Large intestine (tissue), 3 donors: ENCODE data around the gene MRC2. TPM values are rescaled to one million over a fixed set of nuclear protein-coding genes. Genes with fewer than 3 reads are reported as not detected.
"Not testable (repeated sequence)": the region's sequence is repeated elsewhere in the genome, so short reads cannot be mapped to it uniquely, and the experiment has no call there.

Experiments used
- DNase-seq, 2 donors: peaks; one replicate each; pipeline versions ENCODE4 v3.0.0 to v3.0.0-alpha.2; 2013
- H3K27ac ChIP-seq: one replicate; pipeline ENCODE4 v1.5.1; 2013; ENCODE audit warnings: low read length
- H3K27me3 ChIP-seq: 2 replicates; pipeline ENCODE4 v1.6.1; 2013; ENCODE audit warnings: low read length; ENCODE audit not compliant: control insufficient read depth, insufficient read depth
- H3K36me3 ChIP-seq: 2 replicates; pipeline ENCODE4 v1.6.1; 2013; ENCODE audit warnings: low read length; ENCODE audit not compliant: control insufficient read depth, insufficient read depth
- H3K4me1 ChIP-seq: one replicate; pipeline ENCODE4 v1.6.1; 2013; ENCODE audit warnings: low read length; ENCODE audit not compliant: control insufficient read depth, insufficient read depth
- H3K4me3 ChIP-seq: one replicate; pipeline ENCODE4 v1.5.1; 2013; ENCODE audit warnings: low read length
- H3K9me3 ChIP-seq: one replicate; pipeline ENCODE4 v1.6.1; 2013; ENCODE audit warnings: mild to moderate bottlenecking, low read depth, low read length, moderate library complexity; ENCODE audit not compliant: control insufficient read depth
- WGBS: methylation state at CpG from one replicate; pipeline ENCODE4 v1.1.5; 2013; ENCODE audit warnings: low lambda C conversion rate; ENCODE audit not compliant: insufficient coverage; 5-methylcytosine and 5-hydroxymethylcytosine counted together
- polyA plus RNA-seq: library from polyadenylated mRNA; unstranded; fragments of 120-200 nt; gene quantifications from one replicate; pipeline ENCODE4 v1.2.1, GENCODE V29; 2013

The MRC2 gene
- polyA plus RNA-seq, 1 donor, result 20.1 TPM

- DNase-seq, H3K9me3 ChIP-seq, H3K4me1 ChIP-seq, H3K4me3 ChIP-seq, H3K27me3 ChIP-seq, H3K36me3 ChIP-seq, H3K27ac ChIP-seq: not testable (repeated sequence)
- no CpG with 5 or more reads among the region's 8 CpGs for WGBS
These were observed 64.1 kb downstream of the MRC2 start for GRCh38 chr17:62691589-62691915.

- peaks cover 2% of the 10 kb centered on the region for H3K27me3 ChIP-seq
- no peak overlapping the region for H3K4me3 ChIP-seq
- H3K36me3 ChIP-seq, result peaks cover 2% of the 10 kb centered on the region
- no CpG with 5 or more reads among the region's 20 CpGs for WGBS
- no peak for DNase-seq
- H3K27ac ChIP-seq, result no peak overlapping the region
- no peaks in the 10 kb centered on the region for H3K9me3 ChIP-seq
- no peaks in the 10 kb centered on the region for H3K4me1 ChIP-seq
These were observed 64.7 kb downstream of the MRC2 start for GRCh38 chr17:62692159-62692651.

- no peaks in the 10 kb centered on the region for H3K9me3 ChIP-seq
- 90% methylated on average over 2 of the region's 14 CpGs for WGBS
- H3K4me3 ChIP-seq, result no peak overlapping the region
- no peak for DNase-seq
- H3K27ac ChIP-seq, result no peak overlapping the region
- H3K4me1 ChIP-seq, result no peaks in the 10 kb centered on the region
- peaks cover 5% of the 10 kb centered on the region for H3K27me3 ChIP-seq
- H3K36me3 ChIP-seq, result peaks cover 2% of the 10 kb centered on the region
These were observed 65.4 kb downstream of the MRC2 start for GRCh38 chr17:62692721-62693431.

- no peak for DNase-seq
- H3K9me3 ChIP-seq, result no peaks in the 10 kb centered on the region
- no peaks in the 10 kb centered on the region for H3K4me1 ChIP-seq
- H3K4me3 ChIP-seq, result no peak overlapping the region
- peaks cover 5% of the 10 kb centered on the region for H3K27me3 ChIP-seq
- H3K27ac ChIP-seq, result no peak overlapping the region
- WGBS, result no CpG with 5 or more reads among the region's 19 CpGs
- peaks cover 2% of the 10 kb centered on the region for H3K36me3 ChIP-seq
These were observed 66.3 kb downstream of the MRC2 start for GRCh38 chr17:62693616-62694409.

DNA sequence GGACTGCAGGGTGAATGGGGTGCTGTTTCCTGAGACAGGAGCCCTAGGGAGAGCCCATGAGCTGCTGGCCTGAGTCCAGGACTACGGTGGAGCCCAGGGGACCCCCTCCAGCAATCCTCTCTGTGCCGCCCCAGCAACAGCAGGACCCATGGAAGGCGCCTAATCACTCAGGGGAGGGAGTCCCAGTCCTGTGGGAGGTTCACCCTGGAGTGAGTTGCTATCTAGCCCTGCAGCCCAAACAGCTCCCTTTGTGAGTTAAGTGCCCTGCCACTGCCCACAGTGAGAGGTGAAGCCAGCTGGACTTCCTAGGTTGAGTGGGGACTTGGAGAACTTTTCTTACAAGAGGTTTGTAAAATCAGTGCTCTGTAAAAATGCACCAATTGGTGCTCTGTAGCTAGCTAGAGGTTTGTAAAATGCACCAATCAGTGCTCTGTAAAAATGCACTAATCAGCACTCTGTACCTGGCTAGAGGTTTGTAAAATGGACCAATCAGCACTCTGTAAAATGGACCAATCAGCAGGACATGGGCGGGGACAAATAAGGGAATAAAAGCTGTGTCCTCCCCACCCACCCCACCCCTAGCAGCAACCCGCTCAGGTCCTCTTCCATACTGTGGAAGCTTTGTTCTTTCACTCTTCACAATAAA is 67.7 kb downstream of the MRC2 start:
- not testable (repeated sequence) for DNase-seq, H3K36me3 ChIP-seq, H3K27me3 ChIP-seq, H3K4me3 ChIP-seq, H3K27ac ChIP-seq, H3K4me1 ChIP-seq, H3K9me3 ChIP-seq
- no CpG with 5 or more reads among the region's 5 CpGs for WGBS

DNA sequence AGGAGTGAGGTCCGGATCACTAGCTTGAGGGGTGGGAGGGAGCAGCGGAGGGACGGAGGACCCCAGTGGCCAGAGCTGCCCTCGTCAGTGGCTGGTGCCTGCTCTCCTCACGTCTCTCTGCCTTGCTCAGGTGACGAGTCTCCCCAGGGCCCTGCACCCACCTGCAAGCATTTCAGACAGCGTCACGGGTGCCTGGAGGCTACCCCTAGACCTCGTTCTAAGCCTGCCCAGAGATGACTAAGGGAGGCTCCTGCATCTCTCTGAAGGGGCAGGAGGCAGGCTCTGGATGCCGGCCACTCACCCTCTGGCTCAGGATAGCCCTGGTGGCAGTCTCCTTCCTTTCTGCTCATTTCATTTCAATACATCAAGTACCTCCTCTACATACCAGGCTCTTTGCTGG is 68.8 kb downstream of the MRC2 start:
- H3K4me3 ChIP-seq, result no peak overlapping the region
- H3K27ac ChIP-seq, result no peak overlapping the region
- peaks cover 5% of the 10 kb centered on the region for H3K27me3 ChIP-seq
- H3K9me3 ChIP-seq, result no peaks in the 10 kb centered on the region
- DNase-seq, result no peak
- no peaks in the 10 kb centered on the region for H3K4me1 ChIP-seq
- H3K36me3 ChIP-seq, result no peaks in the 10 kb centered on the region
- WGBS, result no CpG with 5 or more reads among the region's 10 CpGs

DNA sequence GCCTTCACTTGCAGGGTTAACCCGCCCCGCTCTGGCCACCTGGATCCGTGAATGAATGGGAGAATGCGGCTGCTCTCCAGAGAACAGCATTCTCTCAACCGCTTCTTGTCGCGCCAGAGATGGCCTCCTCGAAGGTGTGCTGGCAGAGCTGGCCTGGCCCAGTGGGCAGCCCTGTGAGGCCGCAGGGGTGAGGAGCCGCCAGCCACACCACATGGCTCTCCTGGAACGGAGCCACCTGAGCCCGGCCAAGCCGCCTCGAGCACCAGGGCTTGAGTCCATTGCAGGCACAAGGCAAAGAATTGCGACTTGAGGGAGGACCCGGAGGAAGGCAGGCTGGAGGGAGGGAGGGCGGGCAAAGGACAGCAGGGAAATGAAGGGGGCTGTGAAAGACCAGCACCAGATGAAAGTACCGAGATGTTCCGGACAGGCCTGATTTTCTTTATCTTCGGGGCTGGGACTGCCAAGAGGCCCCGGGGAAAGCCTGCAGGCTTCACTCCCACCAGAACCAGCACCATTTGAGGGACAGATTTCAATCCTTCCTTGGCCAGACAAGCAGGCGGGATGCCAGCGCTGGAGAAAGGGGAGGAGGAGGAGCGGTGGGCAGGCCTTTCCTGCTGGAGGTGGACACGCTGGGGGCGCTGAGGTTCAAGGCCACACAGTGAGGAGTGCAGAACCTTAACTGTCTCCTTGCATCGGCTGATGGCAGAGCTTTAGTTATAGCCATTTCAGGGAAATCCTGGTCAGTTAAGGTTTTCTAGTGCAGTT is 69.4 kb downstream of the MRC2 start:
- Histone ChIP-seq H3K36me3 (no peaks in the 10 kb centered on the region), H3K9me3 (no peaks in the 10 kb centered on the region), H3K4me3 (no peak overlapping the region), H3K27me3 (peaks cover 8% of the 10 kb centered on the region), H3K27ac (no peak overlapping the region), H3K4me1 (no peaks in the 10 kb centered on the region)
- no peak for DNase-seq
- WGBS, result no CpG with 5 or more reads among the region's 27 CpGs

DNA sequence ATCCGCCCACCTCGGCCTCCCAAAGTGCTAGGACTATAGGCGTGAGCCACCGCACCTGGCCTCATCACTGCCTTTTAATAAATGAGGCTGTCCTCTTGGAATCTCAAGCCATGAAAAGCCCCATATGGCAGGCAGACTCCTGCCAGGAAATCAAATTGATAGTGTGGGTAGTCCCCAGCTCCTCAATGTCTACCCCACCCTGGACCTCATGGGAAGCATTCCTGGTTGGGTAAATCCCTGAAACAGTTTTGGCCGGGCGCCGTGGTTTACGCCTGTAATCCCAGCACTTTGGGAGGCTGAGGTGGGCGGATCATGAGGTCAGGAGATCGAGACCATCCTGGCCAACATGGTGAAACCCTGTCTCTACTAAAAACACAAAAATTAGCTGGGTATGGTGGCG is 71.0 kb downstream of the MRC2 start:
- not testable (repeated sequence) for H3K27ac ChIP-seq, H3K4me3 ChIP-seq, DNase-seq, H3K4me1 ChIP-seq, H3K36me3 ChIP-seq, H3K9me3 ChIP-seq
- H3K27me3 ChIP-seq, result peaks cover 18% of the 10 kb centered on the region
- WGBS, result no CpG with 5 or more reads among the region's 11 CpGs

GRCh38 chr17:62700964-62701705 is 73.7 kb downstream of the MRC2 start:
- Histone ChIP-seq H3K4me1 (peaks cover 4% of the 10 kb centered on the region), H3K9me3 (no peaks in the 10 kb centered on the region), H3K27ac (no peak overlapping the region), H3K36me3 (no peaks in the 10 kb centered on the region), H3K4me3 (no peak overlapping the region), H3K27me3 (peaks cover 40% of the 10 kb centered on the region)
- no peak for DNase-seq
- WGBS, result no CpG with 5 or more reads among the region's 12 CpGs
